ENCODE results near the gene PTBP3.

PTBP3 gene

GRCh38 chr9:112380102-112380824 is 46.8 kb upstream of the PTBP3 start, which contains the start of gene HSDL2:
TSS of gene HSDL2 (plus strand) at chr9:112380108. CDS start at chr9:112380164, 56 bp downstream.
- Histone ChIP-seq H3K4me1 (ENCODE audit: control insufficient read depth, insufficient read depth, low read length) (no peaks in the 10 kb centered on the region), H3K9me3 (ENCODE audit: control insufficient read depth, insufficient read depth, low read depth, low read length) (no peaks in the 10 kb centered on the region), H3K4me3 (ENCODE audit: low read depth, low read length) (peak within 1 kb of the TSS; percentile 89), H3K27ac (ENCODE audit: extremely low read depth, low read depth, low read length) (peak within 1 kb of the TSS; percentile 95), H3K36me3 (ENCODE audit: control insufficient read depth in 2 of 2, insufficient read depth in 1 of 2, low read length in 2 of 2) (no peaks in the 10 kb centered on the region)
- ChIA-PET POLR2A (interaction anchor here (0.5 to 3.3 kb wide), 33 partner anchors 8 to 841 kb away, joined by 3 to 27 read pairs (median 4); partner anchors contain the start of genes FKBP15, INIP, KIAA1958 and PTBP3), CTCF (interaction anchor here (0.6 to 5.0 kb wide), 6 partner anchors 8 to 62 kb away, joined by 3 to 25 read pairs (median 4); partner anchors contain the start of gene PTBP3)
- TF ChIP-seq, protein P1, sequence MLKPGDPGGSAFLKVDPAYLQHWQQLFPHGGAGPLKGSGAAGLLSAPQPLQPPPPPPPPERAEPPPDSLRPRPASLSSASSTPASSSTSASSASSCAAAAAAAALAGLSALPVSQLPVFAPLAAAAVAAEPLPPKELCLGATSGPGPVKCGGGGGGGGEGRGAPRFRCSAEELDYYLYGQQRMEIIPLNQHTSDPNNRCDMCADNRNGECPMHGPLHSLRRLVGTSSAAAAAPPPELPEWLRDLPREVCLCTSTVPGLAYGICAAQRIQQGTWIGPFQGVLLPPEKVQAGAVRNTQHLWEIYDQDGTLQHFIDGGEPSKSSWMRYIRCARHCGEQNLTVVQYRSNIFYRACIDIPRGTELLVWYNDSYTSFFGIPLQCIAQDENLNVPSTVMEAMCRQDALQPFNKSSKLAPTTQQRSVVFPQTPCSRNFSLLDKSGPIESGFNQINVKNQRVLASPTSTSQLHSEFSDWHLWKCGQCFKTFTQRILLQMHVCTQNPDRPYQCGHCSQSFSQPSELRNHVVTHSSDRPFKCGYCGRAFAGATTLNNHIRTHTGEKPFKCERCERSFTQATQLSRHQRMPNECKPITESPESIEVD (tag by site-specific recombination; IDR thresholded peaks at IDR 0.05) = no peak
- TF ChIP-seq, protein P2, sequence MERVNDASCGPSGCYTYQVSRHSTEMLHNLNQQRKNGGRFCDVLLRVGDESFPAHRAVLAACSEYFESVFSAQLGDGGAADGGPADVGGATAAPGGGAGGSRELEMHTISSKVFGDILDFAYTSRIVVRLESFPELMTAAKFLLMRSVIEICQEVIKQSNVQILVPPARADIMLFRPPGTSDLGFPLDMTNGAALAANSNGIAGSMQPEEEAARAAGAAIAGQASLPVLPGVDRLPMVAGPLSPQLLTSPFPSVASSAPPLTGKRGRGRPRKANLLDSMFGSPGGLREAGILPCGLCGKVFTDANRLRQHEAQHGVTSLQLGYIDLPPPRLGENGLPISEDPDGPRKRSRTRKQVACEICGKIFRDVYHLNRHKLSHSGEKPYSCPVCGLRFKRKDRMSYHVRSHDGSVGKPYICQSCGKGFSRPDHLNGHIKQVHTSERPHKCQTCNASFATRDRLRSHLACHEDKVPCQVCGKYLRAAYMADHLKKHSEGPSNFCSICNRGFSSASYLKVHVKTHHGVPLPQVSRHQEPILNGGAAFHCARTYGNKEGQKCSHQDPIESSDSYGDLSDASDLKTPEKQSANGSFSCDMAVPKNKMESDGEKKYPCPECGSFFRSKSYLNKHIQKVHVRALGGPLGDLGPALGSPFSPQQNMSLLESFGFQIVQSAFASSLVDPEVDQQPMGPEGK (tag by site-specific recombination; IDR thresholded peaks at IDR 0.05) = peak; percentile 47
- TF ChIP-seq ZNF398 (tag by site-specific recombination; IDR thresholded peaks at IDR 0.05) (peak; percentile 41; the same call in 1 of the 2 replicates), KLF8 (tag by site-specific recombination; IDR thresholded peaks at IDR 0.05) (peak; percentile 60), ZNF280D (tag by site-specific recombination; IDR thresholded peaks at IDR 0.05) (no peak), GLIS2 (tag by site-specific recombination; IDR thresholded peaks at IDR 0.05) (peak; percentile 89), ZNF221 (tag by site-specific recombination; IDR thresholded peaks at IDR 0.05; ENCODE audit: borderline replicate concordance) (no peak), ZNF266 (tag by site-specific recombination; IDR thresholded peaks at IDR 0.05; ENCODE audit: low read depth) (no peak), BCL11A (tag by site-specific recombination; IDR thresholded peaks at IDR 0.05; ENCODE audit: low read depth) (no peak), ZNF362 (tag by site-specific recombination; IDR thresholded peaks at IDR 0.05) (no peak), ZIC2 (tag by site-specific recombination; IDR thresholded peaks at IDR 0.05) (no peak), ZNF561 (tag by site-specific recombination; IDR thresholded peaks at IDR 0.05; ENCODE audit: borderline replicate concordance) (no peak), IKZF3 (tag by site-specific recombination; IDR thresholded peaks at IDR 0.05) (no peak), ZNF341 (tag by site-specific recombination; IDR thresholded peaks at IDR 0.05; ENCODE audit: low read depth) (peak; percentile 12; the same call in 1 of the 2 replicates), ZNF747 (tag by site-specific recombination; IDR thresholded peaks at IDR 0.05) (no peak), HOXA7 (CRISPR knock-in tag; IDR thresholded peaks at IDR 0.05; ENCODE audit: borderline replicate concordance) (no peak), ZNF514 (tag by site-specific recombination; IDR thresholded peaks at IDR 0.05) (no peak), ZNF623 (tag by site-specific recombination; IDR thresholded peaks at IDR 0.05) (no peak), KLF10 (tag by site-specific recombination; IDR thresholded peaks at IDR 0.05) (peak; percentile 3; the same call in 1 of the 2 replicates), ZFHX2 (tag by site-specific recombination; conservative IDR thresholded peaks at IDR 0.05) (peak; percentile 7; the same call in 1 of the 2 replicates), GLIS1 (tag by site-specific recombination; IDR thresholded peaks at IDR 0.05) (0 out of 2 replicates have a peak, but pooled peaks have one; percentile 21), ZBTB20 (tag by site-specific recombination; IDR thresholded peaks at IDR 0.05) (0 out of 2 replicates have a peak, but pooled peaks have one; percentile 42), ZNF302 (tag by site-specific recombination; IDR thresholded peaks at IDR 0.05; ENCODE audit: low read depth) (no peak), SP3 (tag by site-specific recombination; IDR thresholded peaks at IDR 0.05) (peak; percentile 25; the same call in 1 of the 2 replicates), KLF9 (tag by site-specific recombination; IDR thresholded peaks at IDR 0.05; ENCODE audit: low read depth) (0 out of 2 replicates have a peak, but pooled peaks have one; percentile 36)
- TF ChIP-seq, protein P3, sequence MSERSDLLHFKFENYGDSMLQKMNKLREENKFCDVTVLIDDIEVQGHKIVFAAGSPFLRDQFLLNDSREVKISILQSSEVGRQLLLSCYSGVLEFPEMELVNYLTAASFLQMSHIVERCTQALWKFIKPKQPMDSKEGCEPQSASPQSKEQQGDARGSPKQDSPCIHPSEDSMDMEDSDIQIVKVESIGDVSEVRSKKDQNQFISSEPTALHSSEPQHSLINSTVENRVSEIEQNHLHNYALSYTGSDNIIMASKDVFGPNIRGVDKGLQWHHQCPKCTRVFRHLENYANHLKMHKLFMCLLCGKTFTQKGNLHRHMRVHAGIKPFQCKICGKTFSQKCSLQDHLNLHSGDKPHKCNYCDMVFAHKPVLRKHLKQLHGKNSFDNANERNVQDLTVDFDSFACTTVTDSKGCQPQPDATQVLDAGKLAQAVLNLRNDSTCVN (tag by site-specific recombination; optimal IDR thresholded peaks at IDR 0.05) = peak; percentile 73
